C4-2B (cell line): ENCODE data around the gene CRACR2A.

Experiments used
- CTCF ChIP-seq: fragments of 450-650 bp; conservative IDR thresholded peaks from 2 replicates; pipeline ENCODE4 v1.5.1; 2017; ENCODE audit warnings: mild to moderate bottlenecking
- ZFX ChIP-seq: fragments of 450-650 bp; IDR thresholded peaks from 2 replicates; pipeline ENCODE4 v1.6.1; 2017

GRCh38 chr12:3759878-3760277, 7.0 kb upstream of the CRACR2A start:
- TF ChIP-seq CTCF, result no peak
- TF ChIP-seq ZFX, result no peak
